Kidney epithelial cell (primary cell): ENCODE data around the gene TEX51. TPM values are rescaled to one million over a fixed set of nuclear protein-coding genes. Genes with fewer than 3 reads are reported as not detected.

Experiments used
- DNase-seq: peaks from one replicate; pipeline ENCODE4 v3.0.0-alpha.2; 2010; ENCODE audit warnings: low read depth
- H3K27me3 ChIP-seq: 2 replicates; pipeline ENCODE4 v1.6.0; 2011; ENCODE audit warnings: low read length; ENCODE audit not compliant: control insufficient read depth, insufficient read depth
- H3K36me3 ChIP-seq: 2 replicates; pipeline ENCODE4 v1.5.1; 2011; ENCODE audit warnings: low read length; ENCODE audit not compliant: control insufficient read depth, insufficient read depth
- H3K4me3 ChIP-seq: 2 replicates; pipeline ENCODE4 v1.5.1; 2011; ENCODE audit warnings: low read depth, mild to moderate bottlenecking, control low read depth, low read length
- CTCF ChIP-seq: IDR thresholded peaks from 2 replicates; pipeline ENCODE4 v1.5.1; 2011; ENCODE audit warnings: mild to moderate bottlenecking, moderate library complexity, low read length, control low read depth, inconsistent platforms; ENCODE audit not compliant: insufficient read depth, poor library complexity, severe bottlenecking
- total RNA-seq: library from RNA; depleted of rRNA; stranded (reverse); fragments of >200 nt; gene quantifications from 2 replicates; pipeline ENCODE4 v1.2.3, GENCODE V29; 2015

Gene TEX51
- total RNA-seq, 1 donor from 2014 or later: not detected

DNA sequence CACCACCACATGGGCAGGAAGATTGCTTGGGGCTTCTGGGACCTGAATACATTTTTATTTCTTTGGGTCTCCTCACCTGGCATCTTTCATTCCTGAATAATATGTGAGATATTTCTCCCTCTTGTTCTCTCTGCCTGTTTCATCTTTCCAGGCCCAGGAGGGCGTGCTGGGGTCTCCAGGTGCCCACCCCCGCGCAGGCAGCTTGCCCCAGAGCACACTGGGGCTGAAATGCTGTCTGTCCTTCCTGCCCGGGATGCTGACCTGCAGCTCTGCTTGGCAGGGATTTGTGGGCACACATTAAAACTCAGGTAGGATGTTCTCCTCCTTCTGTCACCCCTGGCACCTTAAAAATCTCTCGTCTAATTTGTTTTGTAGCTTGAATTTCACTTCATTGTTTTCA lies 39.7 kb upstream of the TEX51 start:
- DNase-seq: no peak
- TF ChIP-seq CTCF: no peak
- Histone ChIP-seq H3K4me3 (no peak overlapping the region), H3K36me3 (no peaks in the 10 kb centered on the region), H3K27me3 (peaks cover 2% of the 10 kb centered on the region)

- no peak for DNase-seq
- Histone ChIP-seq H3K36me3 (no peaks in the 10 kb centered on the region), H3K27me3 (peaks cover 2% of the 10 kb centered on the region)
These were observed 39.1 kb upstream of the TEX51 start for GRCh38 chr2:126859631-126860030.

DNA sequence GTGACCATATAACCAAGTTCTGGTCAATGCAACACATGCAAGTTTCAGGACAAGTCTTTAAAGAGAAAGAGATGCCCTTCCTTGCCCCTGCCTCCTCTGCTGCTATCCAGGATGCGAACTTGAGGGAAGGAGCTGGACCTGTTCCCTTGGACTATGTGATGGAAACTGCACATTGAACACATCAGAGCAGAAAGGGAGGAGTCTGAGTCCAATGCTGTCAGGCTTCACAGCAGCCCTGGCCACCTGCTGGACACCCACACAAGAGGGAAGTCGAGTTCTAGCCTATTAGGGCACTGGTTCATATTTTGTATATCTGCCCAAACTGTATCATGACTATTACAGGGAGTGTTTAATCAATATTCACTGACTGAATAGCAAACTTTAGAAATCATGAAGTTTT lies 38.3 kb upstream of the TEX51 start:
- DNase-seq: no peak
- no peak overlapping the region for H3K4me3 ChIP-seq
- no peaks in the 10 kb centered on the region for H3K36me3 ChIP-seq
- H3K27me3 ChIP-seq: peaks cover 2% of the 10 kb centered on the region
- TF ChIP-seq CTCF: no peak

More at GRCh38 chr2:126859631-126860030, 39.1 kb upstream of the TEX51 start:
- no peak overlapping the region for H3K4me3 ChIP-seq
- no peak for TF ChIP-seq CTCF

GRCh38 chr2:126862730-126863129 lies 36.0 kb upstream of the TEX51 start:
- H3K4me3 ChIP-seq: no peak overlapping the region
- DNase-seq: no peak
- H3K36me3 ChIP-seq: no peaks in the 10 kb centered on the region
- TF ChIP-seq CTCF: no peak
- peaks cover 2% of the 10 kb centered on the region for H3K27me3 ChIP-seq

DNA sequence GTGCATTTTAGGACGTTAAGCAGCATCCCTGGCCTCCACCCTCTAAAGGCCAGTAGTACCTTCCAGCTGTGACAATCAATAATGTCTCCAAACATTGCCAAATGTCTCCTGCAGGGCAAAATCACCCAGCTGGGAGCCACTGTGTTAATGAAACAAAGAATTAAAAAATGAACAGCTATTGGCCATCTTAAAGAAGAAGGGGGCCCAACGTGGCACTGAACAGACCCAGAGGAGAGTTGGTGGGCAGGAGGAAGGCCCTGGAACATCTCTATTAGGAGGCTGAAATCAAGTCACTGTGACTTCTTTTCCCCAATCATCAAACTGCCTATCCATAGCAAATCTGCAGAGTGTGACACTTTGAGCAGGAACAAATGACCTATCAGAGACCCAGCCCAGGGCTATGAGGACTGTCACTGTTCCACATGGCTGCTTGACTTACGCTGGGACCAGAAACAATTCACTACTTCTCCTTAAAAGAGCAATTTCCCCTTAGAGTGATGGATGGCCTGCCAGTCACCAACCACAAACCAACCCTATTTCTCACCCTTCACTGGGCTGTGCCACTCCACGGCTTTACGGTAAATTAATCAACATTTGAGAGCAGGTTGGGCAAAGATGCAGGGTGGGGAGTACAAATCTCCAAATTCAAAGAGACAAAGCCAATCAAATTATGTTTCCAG lies 35.2 kb upstream of the TEX51 start:
- Histone ChIP-seq H3K27me3 (peaks cover 2% of the 10 kb centered on the region), H3K4me3 (no peak overlapping the region), H3K36me3 (no peaks in the 10 kb centered on the region)
- TF ChIP-seq CTCF: no peak
- no peak for DNase-seq

- Histone ChIP-seq H3K4me3 (no peak overlapping the region), H3K36me3 (no peaks in the 10 kb centered on the region), H3K27me3 (peaks cover 2% of the 10 kb centered on the region)
- no peak for TF ChIP-seq CTCF
- DNase-seq: no peak
These were observed 33.8 kb upstream of the TEX51 start for GRCh38 chr2:126864861-126865260.
